HepG2 (cell line): ENCODE results near the gene CUL9. TPM values are rescaled to one million over a fixed set of nuclear protein-coding genes. Genes with fewer than 3 reads are reported as not detected.

Experiments
- AHDC1 ChIP-seq: sonication (generic); formaldehyde crosslinking; IDR thresholded peaks from 2 replicates; pipeline ENCODE4 v1.5.1; 2020; ENCODE audit warnings: mild to moderate bottlenecking, missing genetic modification reagents, borderline replicate concordance
- CCDC6 ChIP-seq: sonication (generic); formaldehyde crosslinking; IDR thresholded peaks from 2 replicates; pipeline ENCODE4 v1.8.1; 2022; ENCODE audit warnings: mild to moderate bottlenecking, missing genetic modification reagents, moderate library complexity
- GTF2F1 ChIP-seq: fragments of 150-350 bp; IDR thresholded peaks from 2 replicates; pipeline ENCODE4 v1.6.1; 2014; ENCODE audit warnings: low read length
- SKI ChIP-seq: fragments of 450-650 bp; IDR thresholded peaks from one replicate; pipeline ENCODE4 v1.6.1; 2018; ENCODE audit warnings: mild to moderate bottlenecking; ENCODE audit not compliant: partially characterized antibody
- TBX2 ChIP-seq: sonication (generic); formaldehyde crosslinking; IDR thresholded peaks from 2 replicates; pipeline ENCODE4 v1.5.0; 2020; ENCODE audit warnings: missing genetic modification reagents, mild to moderate bottlenecking, borderline replicate concordance
- TCF7 ChIP-seq: sonication (generic); IDR thresholded peaks from 2 replicates; pipeline ENCODE4 v1.6.1; 2016; ENCODE audit warnings: antibody characterized with exemption, low read depth
- TCF7L2 ChIP-seq: IDR thresholded peaks from 2 replicates; pipeline ENCODE4 v1.6.1; 2011; ENCODE audit warnings: mild to moderate bottlenecking, low read depth, low read length, moderate library complexity
- ZBTB42 ChIP-seq: sonication (generic); formaldehyde crosslinking; IDR thresholded peaks from 2 replicates; pipeline ENCODE4 v1.5.0; 2020; ENCODE audit warnings: mild to moderate bottlenecking, missing genetic modification reagents
- ZFAT ChIP-seq: sonication (generic); formaldehyde crosslinking; conservative IDR thresholded peaks from 2 replicates; pipeline ENCODE4 v1.8.1; 2023; ENCODE audit warnings: missing genetic modification reagents, inconsistent platforms
- ZNF546 ChIP-seq: sonication (generic); formaldehyde crosslinking; conservative IDR thresholded peaks from 2 replicates; pipeline ENCODE4 v1.8.1; 2023; ENCODE audit warnings: mild to moderate bottlenecking, missing genetic modification reagents
- ZNF577 ChIP-seq: sonication (generic); formaldehyde crosslinking; IDR thresholded peaks from 2 replicates; pipeline ENCODE4 v1.4.0; 2020; ENCODE audit warnings: mild to moderate bottlenecking, low read depth, missing genetic modification reagents, borderline replicate concordance
- ZNF768 ChIP-seq: sonication (generic); formaldehyde crosslinking; IDR thresholded peaks from 2 replicates; pipeline ENCODE4 v1.4.0; 2020; ENCODE audit warnings: missing genetic modification reagents
- ZNF772 ChIP-seq: sonication (generic); formaldehyde crosslinking; IDR thresholded peaks from 2 replicates; pipeline ENCODE4 v1.5.0; 2020; ENCODE audit warnings: mild to moderate bottlenecking, missing genetic modification reagents
- polyA plus RNA-seq, 8 experiments: library from polyadenylated mRNA; depleted of rRNA in 3 of 8; stranded (reverse) in 7 of 8; unstranded in 1 of 8; fragments of >200 nt; fragmentation: Illumina TruSeq in 4 of 8; extraction: Trizol in 4 of 8; gene quantifications; 2 replicates each; pipeline versions ENCODE4 v1.2.1 to v1.2.3, GENCODE V29; 2011 to 2016; ENCODE audit warnings: low read depth in 4 of 8, missing spikeins in 1 of 8, mixed read lengths in 1 of 8; ENCODE audit not compliant: insufficient read depth in 1 of 8
- total RNA-seq, 5 experiments: library from RNA; depleted of rRNA; stranded (reverse); fragments of >200 nt; fragmentation: Illumina TruSeq; extraction: Trizol; gene quantifications; 2 replicates each; pipeline ENCODE4 v1.2.3, GENCODE V29; 2016; ENCODE audit warnings: low read depth in 1 of 5
- TF ChIP-seq, protein P1 (sequence below): sonication (generic); formaldehyde crosslinking; IDR thresholded peaks from 2 replicates; pipeline ENCODE4 v1.4.0; 2020; ENCODE audit warnings: low read depth, missing genetic modification reagents
- TF ChIP-seq, protein P2 (sequence below): sonication (generic); formaldehyde crosslinking; conservative IDR thresholded peaks from 2 replicates; pipeline ENCODE4 v1.8.0; 2022; ENCODE audit warnings: low read depth, missing genetic modification reagents
- TF ChIP-seq, protein P3 (sequence below): sonication (generic); formaldehyde crosslinking; IDR thresholded peaks from 2 replicates; pipeline ENCODE4 v1.5.1; 2020; ENCODE audit warnings: mild to moderate bottlenecking, moderate library complexity, missing genetic modification reagents

The CUL9 gene
- total and polyA plus RNA-seq, 2 of the 13 experiments (the other 11 are each of a cell fraction or from before 2014, with no cell fraction given), result 11.4 to 13.7 TPM

DNA sequence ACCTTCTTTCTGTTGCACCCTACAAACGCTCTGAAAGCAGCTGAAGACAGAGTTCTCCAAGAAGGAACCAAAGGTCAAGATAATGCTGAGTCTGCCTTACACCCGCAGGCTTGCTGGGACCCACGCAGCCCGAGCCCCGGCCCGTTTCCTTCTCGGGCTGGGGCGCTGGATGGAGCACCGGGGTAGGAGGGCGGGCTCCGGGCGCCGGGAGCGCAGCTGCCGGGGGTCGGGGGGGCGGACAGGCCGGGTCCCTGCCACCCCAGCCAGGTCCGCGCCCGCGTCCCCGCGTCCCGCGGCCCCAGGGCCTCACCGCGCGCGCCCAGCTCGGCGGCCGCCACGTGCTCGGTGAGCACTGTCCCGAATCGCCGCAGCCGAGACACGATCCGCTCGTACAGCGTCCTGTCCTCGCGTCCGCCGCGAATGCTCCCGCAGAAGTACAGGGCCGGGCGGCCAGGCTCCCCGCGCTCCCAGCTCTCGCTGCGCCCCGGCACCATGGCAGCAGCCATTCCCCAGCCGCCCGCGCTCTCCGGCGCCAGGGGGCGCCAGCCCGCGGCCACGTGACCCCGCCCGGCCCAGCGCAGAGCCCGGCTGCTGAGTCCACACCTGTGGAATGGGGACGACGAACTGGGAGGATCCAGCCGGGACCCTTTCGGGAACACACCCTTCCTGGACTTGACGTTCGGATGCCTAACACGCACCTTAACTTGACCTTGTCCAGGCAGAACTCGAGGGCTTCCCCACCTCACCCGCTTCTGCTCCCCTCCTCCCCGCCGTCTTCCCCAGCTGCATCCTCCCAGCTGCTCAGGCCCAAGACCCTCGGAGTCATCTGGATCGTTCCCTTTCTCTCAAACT, 47.2 kb downstream of the CUL9 start, which contains the start of gene DNPH1 (continued):
- TF ChIP-seq, protein P1, sequence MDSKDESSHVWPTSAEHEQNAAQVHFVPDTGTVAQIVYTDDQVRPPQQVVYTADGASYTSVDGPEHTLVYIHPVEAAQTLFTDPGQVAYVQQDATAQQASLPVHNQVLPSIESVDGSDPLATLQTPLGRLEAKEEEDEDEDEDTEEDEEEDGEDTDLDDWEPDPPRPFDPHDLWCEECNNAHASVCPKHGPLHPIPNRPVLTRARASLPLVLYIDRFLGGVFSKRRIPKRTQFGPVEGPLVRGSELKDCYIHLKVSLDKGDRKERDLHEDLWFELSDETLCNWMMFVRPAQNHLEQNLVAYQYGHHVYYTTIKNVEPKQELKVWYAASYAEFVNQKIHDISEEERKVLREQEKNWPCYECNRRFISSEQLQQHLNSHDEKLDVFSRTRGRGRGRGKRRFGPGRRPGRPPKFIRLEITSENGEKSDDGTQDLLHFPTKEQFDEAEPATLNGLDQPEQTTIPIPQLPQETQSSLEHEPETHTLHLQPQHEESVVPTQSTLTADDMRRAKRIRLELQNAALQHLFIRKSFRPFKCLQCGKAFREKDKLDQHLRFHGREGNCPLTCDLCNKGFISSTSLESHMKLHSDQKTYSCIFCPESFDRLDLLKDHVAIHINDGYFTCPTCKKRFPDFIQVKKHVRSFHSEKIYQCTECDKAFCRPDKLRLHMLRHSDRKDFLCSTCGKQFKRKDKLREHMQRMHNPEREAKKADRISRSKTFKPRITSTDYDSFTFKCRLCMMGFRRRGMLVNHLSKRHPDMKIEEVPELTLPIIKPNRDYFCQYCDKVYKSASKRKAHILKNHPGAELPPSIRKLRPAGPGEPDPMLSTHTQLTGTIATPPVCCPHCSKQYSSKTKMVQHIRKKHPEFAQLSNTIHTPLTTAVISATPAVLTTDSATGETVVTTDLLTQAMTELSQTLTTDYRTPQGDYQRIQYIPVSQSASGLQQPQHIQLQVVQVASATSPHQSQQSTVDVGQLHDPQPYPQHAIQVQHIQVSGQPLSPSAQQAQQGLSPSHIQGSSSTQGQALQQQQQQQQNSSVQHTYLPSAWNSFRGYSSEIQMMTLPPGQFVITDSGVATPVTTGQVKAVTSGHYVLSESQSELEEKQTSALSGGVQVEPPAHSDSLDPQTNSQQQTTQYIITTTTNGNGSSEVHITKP, result no peak
- TF ChIP-seq TBX2 (CRISPR knock-in tag), result peak; percentile 58; the same call in 1 of the 2 replicates
- peak; percentile 70; the same call in 1 of the 2 replicates for TF ChIP-seq ZNF546 (CRISPR knock-in tag)
- no peak for TF ChIP-seq AHDC1 (CRISPR knock-in tag)
- TF ChIP-seq GTF2F1, result no peak
- peak; percentile 99 for TF ChIP-seq CCDC6 (CRISPR knock-in tag)
- TF ChIP-seq ZFAT, result 0 out of 2 replicates have a peak, but pooled peaks have one; percentile 35
- TF ChIP-seq ZNF768 (CRISPR knock-in tag), result peak; percentile 83
- TF ChIP-seq, protein P2, sequence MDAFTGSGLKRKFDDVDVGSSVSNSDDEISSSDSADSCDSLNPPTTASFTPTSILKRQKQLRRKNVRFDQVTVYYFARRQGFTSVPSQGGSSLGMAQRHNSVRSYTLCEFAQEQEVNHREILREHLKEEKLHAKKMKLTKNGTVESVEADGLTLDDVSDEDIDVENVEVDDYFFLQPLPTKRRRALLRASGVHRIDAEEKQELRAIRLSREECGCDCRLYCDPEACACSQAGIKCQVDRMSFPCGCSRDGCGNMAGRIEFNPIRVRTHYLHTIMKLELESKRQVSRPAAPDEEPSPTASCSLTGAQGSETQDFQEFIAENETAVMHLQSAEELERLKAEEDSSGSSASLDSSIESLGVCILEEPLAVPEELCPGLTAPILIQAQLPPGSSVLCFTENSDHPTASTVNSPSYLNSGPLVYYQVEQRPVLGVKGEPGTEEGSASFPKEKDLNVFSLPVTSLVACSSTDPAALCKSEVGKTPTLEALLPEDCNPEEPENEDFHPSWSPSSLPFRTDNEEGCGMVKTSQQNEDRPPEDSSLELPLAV (CRISPR knock-in tag), result 0 out of 2 replicates have a peak, but pooled peaks have one; percentile 53
- no peak for TF ChIP-seq ZNF577 (CRISPR knock-in tag)
- TF ChIP-seq ZNF772, result peak; percentile 80; the same call in 1 of the 2 replicates
- TF ChIP-seq, protein P3, sequence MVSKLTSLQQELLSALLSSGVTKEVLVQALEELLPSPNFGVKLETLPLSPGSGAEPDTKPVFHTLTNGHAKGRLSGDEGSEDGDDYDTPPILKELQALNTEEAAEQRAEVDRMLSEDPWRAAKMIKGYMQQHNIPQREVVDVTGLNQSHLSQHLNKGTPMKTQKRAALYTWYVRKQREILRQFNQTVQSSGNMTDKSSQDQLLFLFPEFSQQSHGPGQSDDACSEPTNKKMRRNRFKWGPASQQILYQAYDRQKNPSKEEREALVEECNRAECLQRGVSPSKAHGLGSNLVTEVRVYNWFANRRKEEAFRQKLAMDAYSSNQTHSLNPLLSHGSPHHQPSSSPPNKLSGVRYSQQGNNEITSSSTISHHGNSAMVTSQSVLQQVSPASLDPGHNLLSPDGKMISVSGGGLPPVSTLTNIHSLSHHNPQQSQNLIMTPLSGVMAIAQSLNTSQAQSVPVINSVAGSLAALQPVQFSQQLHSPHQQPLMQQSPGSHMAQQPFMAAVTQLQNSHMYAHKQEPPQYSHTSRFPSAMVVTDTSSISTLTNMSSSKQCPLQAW (CRISPR knock-in tag), result peak; percentile 51; the same call in 1 of the 2 replicates
- TF ChIP-seq TCF7, result no peak
- no peak for TF ChIP-seq TCF7L2
- peak; percentile 49 for TF ChIP-seq SKI
- TF ChIP-seq ZBTB42, result no peak
